GM12801 (cell line): ENCODE data around the gene LARP7.

Experiments used
- TF ChIP-seq, protein P1 (sequence below): IDR thresholded peaks from one replicate; pipeline ENCODE4 v1.5.1; 2011; ENCODE audit warnings: control low read depth; ENCODE audit not compliant: insufficient read length; ENCODE audit errors: extremely low read depth

LARP7 gene

GRCh38 chr4:112636688-112637551 is at the start of gene LARP7, which contains the start of gene ZGRF1:
Gene LARP7 (plus strand): TSS chr4:112637143. CDS start chr4:112644670, 7,527 bp downstream.
Gene ZGRF1 (minus strand): TSS chr4:112636909. CDS start chr4:112633176, 3,733 bp downstream.
- TF ChIP-seq, protein P1, sequence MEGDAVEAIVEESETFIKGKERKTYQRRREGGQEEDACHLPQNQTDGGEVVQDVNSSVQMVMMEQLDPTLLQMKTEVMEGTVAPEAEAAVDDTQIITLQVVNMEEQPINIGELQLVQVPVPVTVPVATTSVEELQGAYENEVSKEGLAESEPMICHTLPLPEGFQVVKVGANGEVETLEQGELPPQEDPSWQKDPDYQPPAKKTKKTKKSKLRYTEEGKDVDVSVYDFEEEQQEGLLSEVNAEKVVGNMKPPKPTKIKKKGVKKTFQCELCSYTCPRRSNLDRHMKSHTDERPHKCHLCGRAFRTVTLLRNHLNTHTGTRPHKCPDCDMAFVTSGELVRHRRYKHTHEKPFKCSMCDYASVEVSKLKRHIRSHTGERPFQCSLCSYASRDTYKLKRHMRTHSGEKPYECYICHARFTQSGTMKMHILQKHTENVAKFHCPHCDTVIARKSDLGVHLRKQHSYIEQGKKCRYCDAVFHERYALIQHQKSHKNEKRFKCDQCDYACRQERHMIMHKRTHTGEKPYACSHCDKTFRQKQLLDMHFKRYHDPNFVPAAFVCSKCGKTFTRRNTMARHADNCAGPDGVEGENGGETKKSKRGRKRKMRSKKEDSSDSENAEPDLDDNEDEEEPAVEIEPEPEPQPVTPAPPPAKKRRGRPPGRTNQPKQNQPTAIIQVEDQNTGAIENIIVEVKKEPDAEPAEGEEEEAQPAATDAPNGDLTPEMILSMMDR: no peak

DNA sequence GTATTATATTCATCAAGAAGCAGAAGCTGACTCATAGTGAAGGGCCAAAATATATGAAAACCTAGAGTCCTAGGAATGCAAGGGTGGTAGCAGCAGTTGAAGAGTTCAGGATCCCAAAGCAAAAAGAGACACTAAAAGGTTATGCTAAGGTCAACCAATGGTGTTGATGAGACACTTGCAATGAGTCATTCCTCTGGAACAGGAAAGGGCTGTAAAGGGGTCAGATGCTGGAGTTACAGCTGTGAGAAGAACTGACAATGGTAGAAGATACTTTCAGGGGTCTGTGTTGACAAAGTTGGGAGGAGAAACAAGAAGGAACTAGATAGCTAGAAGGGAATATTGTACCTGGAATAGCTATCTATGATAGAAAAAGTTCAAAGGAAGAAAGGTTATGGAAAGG is 47.7 kb upstream of the LARP7 start:
- TF ChIP-seq, protein P1: no peak

GRCh38 chr4:112591593-112591992 is 45.4 kb upstream of the LARP7 start:
- TF ChIP-seq, protein P1: no peak

DNA sequence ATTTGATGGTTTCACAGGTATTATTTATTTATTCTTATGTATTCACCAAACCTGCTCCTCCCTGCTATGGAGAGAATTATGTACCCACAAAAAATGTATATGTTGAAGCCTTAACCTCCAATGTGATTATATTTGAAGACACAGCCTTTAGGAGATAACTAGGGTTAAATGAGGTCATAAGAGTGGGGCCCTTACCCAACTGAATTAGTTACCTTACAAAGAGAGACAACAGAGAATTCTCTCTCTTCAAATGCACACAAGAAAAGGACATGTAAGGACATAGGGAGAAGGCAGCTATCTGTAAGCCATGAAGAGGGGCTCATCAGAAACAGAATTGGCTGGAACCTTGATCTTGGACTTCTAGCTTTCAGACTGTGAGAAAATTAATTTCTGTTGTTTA is 44.2 kb upstream of the LARP7 start:
- TF ChIP-seq, protein P1: no peak

DNA sequence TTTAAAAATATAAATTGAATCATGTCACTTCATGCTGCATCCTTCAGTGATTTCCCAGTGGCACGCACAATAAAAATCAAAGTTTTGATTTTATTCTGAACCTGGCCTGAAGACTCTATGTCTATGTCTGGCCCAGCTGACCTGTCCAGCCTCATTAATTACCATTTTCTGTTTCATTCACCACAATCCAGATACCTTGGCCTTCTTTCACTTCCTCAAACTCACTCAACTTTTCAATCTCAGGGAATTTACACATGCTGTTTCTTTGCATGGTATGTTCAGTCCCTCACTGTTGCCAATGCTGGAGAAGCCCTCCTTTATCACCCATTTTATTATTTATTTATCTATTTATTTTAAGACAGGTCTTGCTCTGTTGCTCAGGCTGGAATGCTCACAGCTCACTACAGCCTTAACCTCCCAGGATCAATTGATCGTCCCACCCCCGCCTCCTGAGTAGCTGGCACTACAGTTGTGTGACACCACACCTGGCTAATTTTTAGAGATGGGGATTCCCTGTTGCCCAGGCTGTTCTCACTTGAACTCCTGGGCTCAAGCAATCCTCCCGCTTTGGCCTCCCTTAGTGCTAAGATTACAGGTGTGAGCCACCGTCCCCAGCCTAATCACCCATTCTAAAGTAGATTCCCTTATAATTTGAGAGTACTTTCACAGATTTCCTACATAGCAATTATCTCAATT is 43.4 kb upstream of the LARP7 start:
- TF ChIP-seq, protein P1: no peak

- TF ChIP-seq, protein P1: no peak
Measured at GRCh38 chr4:112594993-112595392, 42.0 kb upstream of the LARP7 start.

DNA sequence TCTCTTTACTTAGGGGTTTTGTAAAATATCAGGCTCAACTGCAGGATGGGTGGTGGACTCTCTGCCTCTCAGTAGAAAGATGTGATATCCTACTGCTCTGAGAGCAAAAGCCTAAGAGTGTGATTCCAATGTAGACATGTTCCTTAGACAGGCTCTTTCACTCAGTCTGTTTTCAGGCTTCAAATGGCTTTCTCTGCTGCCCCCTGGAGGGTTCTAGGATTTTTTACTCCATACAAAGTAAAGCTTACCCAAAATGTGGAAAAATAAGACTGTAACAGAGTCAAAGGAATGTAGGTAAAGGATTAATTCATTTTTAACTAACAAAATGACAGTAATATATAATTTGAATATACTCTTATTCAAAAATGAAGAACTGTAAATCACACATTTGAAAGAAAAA is 32.4 kb upstream of the LARP7 start:
- TF ChIP-seq, protein P1: no peak
